Muscle of back (tissue), 11 donors: Measurements from ENCODE around the gene SH3PXD2A. TPM values are rescaled to one million over a fixed set of nuclear protein-coding genes. Genes with fewer than 3 reads are reported as not detected.

Source experiments
- DNase-seq, 3 donors: peaks; one replicate each; pipeline versions ENCODE4 v3.0.0 to v3.0.0-alpha.2; 2013
- polyA plus RNA-seq, 10 donors: library from polyadenylated mRNA; unstranded; fragments of 120-200 nt; gene quantifications; one replicate each; pipeline ENCODE4 v1.2.1, GENCODE V29; 2013; ENCODE audit not compliant: insufficient read length in 10 of 10

The SH3PXD2A gene
- polyA plus RNA-seq, 10 donors: 72.3 to 88.0 (median 76.6) TPM

DNA sequence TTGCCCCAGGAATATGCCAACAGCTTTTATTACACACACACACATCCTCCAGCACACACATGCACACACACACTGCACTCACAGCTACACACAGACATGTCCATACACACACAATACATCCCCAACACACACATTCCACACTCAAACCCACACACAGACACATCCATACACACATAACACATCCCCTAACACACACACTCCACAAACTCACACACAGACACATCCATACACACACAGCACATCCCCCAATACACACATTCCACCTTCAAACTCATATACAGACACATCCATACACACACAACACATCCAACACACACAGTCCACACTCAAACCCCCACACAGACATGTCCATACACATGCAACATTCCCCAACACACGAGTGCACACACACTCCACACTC, 19.1 kb downstream of the SH3PXD2A start:
- DNase-seq: no peak

DNA sequence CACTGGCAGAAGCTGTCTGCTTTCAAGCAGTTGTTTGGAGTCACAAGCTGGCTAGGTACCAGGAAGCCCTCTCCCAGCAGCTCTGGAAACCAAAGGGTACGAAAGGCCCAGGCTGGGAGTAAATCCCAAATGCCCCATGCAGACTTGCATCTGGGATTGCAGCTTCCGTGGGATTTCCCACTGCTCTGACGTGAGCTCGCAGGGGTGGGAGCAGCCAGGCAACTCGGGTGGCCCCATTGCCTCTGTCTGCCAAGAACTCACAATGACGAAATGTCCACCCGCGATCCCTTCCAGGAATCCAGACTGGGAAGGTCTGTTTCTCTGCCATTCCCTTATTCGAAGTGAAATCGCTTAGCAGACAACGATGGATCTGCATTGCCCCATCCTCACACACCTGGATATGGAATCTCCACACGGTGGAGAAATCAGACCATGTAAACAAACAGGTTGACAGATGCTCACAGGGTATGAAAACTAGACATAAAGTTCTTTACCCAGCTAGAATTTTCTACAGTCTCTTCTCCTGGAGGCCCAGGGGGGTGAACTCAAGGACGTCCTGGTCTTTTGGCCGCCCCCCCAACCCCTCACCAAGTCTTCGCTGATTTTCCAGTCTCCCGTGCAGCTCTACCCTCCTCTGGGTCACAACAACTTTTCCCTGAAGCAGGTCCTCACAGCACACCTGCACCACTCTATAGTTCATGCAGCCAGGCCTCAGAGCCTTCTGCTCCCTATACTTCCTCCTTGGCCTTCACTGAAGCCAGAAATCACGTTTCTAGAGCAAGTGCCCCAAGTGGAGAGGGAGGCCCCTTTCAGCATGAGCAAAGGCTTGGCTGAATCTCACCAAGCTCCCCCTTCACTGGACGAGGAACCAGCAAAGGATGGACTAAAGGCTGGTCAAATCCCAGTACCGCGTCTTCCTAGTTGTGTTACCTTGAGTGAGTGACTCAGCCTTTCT, 20.0 kb downstream of the SH3PXD2A start:
- DNase-seq: peak in 2 of 3 donors; percentile 81 to 87

DNA sequence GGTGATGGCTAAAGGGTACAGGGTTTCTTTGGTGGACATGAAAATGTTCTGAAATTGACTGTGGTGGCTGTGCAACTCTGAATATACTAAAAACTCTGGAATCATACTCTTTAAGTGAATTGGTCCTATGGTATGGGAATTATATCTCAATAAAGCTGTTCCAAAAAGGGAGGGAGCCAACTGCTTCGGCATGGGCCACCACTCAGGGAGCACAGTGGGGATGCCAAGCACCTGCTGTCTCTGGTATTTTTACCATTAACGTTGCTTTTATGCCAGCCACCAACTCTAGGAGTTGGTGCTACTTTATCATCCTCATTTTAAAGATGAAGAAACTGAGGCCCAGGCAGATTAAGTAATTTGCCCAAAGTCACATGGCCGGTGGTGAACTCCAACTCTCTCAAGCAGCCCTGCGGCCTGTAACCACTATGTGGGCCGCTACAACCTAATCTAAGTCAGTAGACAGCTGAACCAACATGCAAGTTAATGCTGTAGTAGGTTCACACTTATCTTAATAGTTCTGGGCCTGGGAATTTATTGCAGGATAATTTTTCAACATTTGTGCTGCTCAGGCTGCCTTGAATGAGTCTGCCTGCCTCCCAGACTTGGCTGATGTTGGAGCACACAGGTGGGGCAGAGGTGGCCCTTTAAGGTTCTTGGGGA, 20.8 kb downstream of the SH3PXD2A start:
- no peak for DNase-seq

DNA sequence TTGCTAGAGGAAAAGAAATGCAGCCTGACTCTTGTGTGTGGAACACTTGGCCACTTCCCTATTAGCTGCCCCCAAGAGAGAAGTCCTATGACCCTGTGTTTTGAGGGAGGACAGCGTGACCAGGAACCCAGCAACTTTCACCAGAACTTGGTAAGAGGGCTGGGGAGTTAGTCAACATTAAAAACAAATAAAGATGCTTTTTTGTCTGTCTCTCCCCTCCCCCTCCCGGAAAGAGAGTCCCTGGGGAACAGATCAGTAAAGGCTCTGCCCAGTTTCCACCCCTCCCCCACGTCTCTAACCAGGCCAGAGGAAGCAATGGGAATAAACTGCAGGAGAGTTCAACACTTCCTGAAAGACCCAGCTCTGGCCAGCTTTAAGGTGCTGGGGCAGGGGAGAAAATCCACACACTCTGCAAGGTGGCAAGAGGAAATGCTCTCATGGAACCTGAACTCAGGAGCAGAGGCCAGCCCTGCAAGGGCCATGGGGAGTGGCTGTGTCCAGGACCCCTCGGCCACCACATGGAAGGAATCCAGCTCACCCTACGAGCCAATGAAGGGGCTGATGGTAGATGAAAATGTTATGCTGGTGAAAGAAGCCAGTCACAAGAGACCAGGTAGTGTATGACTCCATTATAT, 21.5 kb downstream of the SH3PXD2A start:
- DNase-seq: peak in 1 of 3 donors; percentile 69

DNA sequence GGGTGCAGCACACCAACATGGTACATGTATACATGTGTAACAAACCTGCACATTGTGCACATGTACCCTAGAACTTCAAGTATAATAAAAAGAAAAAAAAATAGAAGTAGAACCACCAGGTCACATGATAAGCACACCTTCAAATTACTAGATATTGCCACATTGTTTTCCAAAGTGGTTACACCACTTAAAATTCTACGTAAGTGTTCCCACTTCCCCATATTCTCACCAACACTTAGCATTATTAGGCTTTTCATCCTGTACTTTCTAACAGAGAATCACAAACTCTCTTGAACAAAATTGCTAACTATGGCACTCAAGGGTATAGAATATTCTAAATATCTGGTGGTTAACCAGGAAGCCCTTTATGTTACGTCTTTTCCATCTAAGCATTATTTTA, 22.6 kb downstream of the SH3PXD2A start:
- DNase-seq: no peak

DNA sequence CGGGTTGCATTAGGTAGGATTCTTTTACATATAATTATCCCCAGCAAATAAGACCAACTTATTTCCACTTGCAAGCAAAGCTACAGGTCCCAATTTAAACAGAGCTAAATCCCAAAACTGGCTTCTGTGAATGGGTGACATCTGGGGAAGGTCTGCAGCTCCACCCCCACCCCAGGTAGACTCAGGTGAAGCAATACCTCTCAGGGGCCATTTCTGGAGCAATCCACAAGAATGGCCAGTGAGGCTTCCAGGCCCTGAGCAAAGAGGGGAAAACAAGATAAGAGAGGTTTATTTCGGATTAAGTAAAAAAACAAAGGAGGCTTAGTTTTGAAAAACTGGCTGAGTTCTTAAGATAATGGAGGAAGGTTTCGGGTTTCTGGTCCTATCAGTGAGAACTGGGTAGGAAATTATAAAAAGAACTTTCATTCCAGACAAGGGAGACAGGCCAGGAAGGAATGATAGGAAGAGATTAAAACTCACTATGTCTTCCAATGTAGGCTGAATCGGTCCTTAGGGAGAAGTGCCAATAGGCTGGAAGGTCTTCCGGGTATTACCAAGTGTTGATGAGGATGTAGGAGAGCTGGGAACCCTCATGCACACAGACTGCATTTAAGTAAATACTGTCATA, 25.4 kb downstream of the SH3PXD2A start:
- DNase-seq: no peak

DNA sequence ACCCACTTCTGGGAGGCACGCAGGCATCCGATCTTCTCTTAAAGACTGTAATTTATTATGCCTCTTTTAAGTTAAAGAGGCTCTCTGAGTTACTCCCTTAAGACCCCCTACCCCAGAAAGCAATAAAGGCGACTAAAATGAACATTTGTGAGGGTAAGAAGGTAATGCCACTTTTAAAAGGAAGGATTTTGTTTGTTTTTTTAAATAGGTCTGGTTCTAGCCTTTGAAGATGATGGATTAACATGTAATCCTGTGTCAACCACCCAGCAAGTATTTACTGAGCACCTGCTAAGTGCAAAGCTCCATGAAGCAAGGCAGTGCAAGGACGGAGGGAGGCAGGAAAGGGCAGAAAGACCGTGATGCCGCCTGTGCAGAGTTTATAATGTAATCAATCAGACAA, 26.1 kb downstream of the SH3PXD2A start:
- no peak for DNase-seq

DNA sequence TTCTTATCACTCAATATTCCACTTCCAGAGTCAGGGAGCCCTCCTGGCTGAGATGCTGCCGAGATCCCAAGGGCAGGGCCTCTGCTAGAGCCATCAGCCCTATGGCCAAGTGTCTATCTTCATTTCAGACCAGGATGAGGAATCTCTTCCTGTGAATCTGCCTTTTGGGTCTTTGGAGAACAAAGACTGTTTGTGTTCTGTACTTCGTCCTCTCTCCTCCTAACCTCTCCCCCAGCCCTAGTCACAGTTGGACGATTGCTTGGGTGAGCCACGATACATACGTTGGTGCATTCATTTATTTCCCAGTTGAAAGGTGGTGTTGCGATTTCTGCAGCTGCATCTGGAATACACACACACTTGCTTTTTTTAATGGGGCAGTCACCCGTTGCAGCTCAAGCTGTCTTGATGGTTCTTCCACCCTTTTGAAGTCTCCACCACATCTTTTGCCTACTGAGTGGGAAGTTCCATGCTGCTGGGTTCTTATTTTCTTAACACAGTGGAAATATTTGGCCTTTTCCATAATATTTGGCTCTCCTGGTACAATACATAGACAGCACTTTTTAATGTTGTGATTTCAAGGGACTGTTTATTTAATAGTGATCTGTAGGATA, 26.7 kb downstream of the SH3PXD2A start:
- no peak for DNase-seq

DNA sequence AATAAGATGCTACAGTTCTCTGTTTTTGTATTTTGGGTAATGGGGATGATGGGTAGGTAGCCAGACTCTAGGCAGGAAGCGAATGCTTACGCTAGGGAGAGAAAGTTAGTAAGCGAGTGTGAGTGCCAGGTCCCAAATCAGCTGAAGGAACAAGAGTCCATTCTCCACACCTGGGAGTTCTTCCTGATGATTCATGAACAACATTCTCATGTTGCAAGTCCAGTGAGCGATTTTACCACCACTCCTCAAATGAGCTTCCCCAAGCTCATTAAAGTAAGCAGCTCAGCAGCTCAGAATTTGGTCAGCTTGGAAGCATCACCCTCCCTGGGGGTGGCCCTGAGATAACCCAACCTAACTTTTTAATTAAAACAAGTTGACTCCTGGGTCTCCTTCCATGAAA, 27.3 kb downstream of the SH3PXD2A start:
- no peak for DNase-seq

DNA sequence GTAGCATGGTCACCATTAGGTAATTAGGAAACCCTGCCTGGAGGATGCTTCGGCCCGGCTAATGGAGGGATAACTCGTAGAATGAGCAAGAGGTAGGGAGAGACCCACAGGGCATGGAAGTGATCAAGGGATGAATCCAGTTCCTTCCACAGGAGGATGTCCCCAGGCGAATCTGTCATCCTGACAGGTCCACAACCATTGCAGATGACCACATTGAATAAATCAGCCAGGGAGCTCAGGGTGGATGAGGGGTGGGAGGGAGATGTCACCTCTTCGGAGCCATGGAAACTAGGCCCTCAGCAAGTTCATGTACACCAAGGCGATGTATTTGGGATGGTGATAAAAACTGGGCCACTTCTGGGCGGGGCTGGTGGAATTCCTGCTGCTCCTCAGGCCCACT, 28.5 kb downstream of the SH3PXD2A start:
- DNase-seq: no peak

DNA sequence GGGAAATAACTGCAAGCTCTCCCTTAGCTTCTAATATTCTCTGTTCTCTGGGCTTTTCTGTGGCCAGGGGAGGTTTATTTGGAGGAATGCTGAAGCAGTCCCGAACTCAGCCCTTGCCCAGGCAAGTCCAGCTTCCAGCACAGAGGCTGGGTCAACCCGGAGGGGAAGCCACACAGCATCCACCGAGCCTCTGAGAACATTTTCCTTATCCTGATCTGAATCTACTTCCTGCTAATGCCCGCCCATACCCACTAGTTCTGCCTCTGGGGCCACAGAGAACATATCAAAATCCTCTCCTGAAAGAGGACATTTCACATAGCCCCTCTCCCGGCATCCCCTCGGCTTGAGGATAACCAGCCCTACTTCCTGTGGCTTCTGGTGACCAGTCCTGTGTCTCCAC, 31.1 kb downstream of the SH3PXD2A start:
- no peak for DNase-seq

DNA sequence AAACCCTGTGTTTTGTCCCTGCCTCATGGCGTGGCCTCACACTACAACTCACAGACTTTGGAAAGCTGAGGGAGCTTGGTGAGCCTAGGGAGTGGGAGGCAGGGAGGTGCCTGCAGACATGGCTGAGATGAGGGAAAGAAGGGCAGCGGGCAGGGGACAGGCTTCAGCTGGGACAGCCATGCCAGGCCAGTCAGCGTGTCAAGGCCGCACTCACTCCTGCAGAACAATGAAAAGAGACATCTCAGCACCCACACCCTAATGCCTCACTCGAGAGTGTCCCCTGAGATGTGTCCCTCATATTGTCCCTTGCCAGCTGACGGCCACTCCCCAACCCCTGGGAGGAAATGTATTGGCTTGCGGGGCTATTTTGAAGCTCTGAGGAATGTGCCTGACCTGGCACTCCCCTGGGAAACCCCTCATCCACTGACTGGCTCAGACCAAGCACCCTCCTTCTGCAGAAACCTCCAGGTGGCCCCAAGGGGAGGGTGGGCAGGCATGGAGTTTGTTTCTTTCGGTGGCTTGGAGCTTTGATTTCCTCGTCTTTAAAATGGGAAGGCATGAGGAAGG, 31.6 kb downstream of the SH3PXD2A start:
- no peak for DNase-seq

DNA sequence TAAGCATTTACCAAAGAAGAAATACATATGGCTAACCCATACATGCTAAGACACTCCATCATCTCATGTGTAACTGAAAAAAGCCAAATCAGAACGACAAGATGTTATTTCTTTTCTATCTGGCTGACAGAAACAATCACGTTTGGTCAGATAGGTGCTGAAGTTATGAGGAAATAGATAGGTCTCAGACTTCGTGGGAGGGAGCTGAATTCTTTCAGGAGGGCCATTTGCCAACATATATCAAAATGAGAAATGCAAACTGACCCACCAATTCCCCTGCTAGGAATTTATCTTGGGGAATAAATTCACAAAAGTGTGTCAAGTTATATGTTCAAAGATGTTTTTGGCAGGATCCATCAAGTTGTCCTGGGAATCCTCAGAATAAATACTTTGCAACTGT, 32.6 kb downstream of the SH3PXD2A start:
- no peak for DNase-seq

DNA sequence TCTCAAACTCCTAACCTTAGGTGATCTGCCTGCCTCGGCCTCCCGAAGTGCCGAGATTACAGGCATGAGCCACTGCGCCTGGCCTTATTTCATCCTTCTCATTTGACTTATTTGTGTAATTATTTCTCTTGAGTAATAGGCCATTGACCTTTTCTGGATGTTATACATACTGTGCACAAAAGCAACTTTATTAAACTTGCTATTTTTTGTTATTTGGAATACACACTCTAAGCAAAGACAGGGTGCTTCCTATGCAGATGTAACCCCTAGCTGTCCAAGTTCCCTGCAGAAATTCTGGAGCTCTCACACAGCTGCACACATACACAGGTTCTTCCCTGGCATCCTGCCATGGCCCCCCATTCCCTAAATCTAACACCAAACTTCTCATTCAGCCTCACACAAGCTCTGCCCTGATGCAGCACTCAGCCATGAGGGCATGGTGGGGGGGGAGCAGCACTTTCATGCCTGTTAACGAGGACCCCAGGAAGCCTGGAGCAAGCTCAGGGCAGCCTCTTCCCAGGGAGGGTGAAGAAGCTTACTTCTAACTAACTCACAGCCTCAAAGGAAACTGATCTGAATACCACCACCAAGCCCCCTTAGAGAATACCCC, 33.2 kb downstream of the SH3PXD2A start:
- peak in 1 of 3 donors; percentile 61 for DNase-seq

DNA sequence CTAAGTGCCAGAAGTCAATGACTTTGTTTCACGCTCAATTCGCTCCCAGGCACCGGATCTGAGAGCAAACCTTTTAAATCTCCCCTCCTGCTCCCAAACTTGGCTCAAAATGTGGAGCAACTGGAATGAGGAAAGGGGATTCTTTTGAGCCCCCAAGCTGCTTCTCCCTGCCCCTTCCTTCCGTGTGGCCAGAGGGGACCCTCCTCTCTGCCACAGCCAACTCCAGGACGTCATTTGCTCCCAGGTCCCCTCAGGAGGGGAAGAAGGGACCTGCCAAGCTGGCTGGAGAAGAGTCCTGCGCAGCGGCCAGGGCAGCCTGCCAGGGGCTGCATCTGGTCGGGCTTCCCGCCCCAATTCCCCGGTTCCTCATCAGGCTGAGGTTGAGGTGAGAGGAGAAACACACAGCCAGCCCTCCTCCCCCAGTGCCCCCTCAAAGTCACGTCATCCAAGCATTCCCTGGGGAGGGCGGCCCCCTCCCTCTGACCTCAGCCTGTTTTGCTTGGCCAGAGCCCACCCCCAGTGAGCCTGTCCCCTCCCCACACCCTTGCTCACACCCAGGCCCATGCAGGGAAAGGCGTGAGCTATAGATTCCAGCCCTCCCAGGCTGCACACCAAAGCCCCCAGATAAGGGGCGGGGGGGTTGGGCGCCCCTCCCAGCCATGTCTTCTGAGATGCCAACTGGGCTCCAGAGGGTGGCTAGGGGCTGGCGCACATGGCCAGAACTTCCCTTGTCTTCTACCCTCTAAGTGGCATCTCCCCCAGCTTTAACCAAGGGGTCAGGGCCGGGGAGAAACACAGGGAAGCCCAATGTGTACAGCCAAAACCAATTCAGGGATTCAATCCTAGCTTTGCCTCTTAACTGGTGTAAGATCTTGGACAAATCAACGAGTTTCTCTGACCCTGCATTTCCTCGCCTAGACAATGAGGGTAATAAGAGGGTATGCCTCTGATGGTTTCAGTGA, 35.0 kb downstream of the SH3PXD2A start:
- peak; percentile 74 to 97 (median 92) for DNase-seq

DNA sequence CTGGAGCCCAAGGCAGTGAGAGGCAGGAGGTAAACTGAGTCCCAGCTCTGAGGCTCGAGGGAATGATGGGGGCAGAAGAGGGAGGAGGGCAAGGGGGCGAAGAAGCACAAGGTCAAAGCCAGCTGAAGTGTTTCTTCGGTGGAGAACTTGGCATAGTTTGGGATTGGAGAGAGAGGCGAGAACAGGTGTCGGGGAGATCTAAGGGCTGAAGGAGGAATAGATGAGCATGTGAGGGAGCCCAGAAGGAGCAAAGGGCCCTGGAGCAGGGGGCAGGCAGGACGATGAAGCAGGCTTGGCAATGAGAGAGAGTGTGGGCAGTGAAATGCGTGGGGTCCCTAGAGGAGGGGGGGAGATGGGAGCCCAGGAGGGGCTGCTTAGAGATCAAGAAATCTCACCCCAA, 35.9 kb downstream of the SH3PXD2A start:
- DNase-seq: peak in 1 of 3 donors; percentile 51

DNA sequence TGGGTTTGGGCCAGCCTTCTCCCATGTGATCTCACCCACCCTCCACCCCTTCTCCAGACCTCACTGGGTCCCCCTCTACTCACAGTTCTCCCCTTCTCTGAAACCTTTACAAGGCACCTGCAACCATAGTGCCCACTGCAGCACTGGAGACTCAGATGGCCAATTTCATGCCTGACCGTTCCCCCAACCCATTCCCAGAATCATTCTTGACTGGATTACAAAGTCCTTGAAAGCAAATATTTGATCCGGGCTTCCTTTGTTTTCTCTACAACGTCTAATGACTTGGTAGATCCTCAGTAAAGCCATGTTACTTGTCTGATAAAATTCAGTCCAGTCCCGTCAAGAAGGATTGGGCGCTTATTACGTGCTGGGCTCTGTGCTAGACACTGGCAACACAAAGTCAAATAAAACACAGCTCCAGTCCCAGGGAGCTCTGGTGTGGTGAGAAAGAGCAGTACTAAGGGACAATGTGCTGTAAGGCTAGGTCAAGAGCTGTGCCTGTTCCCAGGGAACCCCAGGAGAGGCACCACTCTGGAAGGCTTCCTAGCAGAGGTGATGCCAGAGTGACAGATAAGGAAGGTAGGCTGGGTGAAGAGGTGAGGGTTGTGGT, 36.5 kb downstream of the SH3PXD2A start:
- DNase-seq: no peak

DNA sequence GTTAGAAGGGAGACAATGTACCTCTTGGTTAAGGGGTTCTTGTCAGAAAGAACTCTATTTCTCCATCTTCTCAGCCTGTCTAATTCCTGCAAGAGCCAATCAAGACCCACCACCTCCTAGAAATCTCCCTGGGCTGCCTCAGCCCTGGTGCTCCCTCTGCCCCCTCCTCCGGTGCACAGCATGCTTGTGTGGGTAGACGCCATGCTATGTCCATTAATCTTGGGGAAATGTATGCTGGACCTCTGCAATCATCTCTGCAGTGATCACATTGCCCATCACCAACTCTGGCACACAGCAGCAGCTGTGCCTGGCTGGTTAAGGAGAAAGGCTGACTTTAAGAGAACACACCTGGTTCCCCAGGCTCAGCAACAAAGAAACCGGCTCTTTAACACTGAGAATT, 37.3 kb downstream of the SH3PXD2A start:
- DNase-seq: no peak

DNA sequence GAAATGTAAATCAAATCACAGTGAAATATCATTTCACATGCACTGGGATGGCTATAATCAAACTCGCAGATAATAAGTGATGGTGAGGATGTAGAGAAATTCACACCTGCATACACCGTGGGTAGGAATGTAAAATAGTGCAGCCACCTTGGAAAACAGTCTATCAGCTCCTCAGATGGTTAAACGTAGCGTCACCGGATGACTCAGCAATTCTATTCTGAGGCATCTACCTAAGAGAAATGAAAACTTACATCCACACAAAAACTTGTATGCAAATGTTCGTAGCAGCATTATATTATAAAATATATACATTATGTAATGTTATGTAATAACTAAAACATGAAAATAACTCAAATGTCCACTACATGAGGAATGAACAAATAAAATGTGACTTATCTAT, 38.9 kb downstream of the SH3PXD2A start:
- DNase-seq: no peak
